Right renal pelvis (tissue), 4 donors: ENCODE measurements around the gene CAMKK1. TPM values are rescaled to one million over a fixed set of nuclear protein-coding genes. Genes with fewer than 3 reads are reported as not detected.
"Not testable (repeated sequence)": the region's sequence is repeated elsewhere in the genome, so short reads cannot be mapped to it uniquely, and the experiment has no call there.

Experiments used
- DNase-seq, 4 donors: peaks; one replicate each; pipeline ENCODE4 v3.0.0-alpha.2; 2013; ENCODE audit warnings: low read depth in 4 of 4, low spot score in 3 of 4, missing footprints in 1 of 4
- polyA plus RNA-seq, 4 donors: library from polyadenylated mRNA; unstranded; fragments of 120-200 nt; gene quantifications; one replicate each; pipeline ENCODE4 v1.2.1, GENCODE V29; 2013; ENCODE audit not compliant: insufficient read length in 4 of 4

CAMKK1 gene
- polyA plus RNA-seq, 4 donors = 3.8 to 4.7 (median 4.1) TPM

DNA sequence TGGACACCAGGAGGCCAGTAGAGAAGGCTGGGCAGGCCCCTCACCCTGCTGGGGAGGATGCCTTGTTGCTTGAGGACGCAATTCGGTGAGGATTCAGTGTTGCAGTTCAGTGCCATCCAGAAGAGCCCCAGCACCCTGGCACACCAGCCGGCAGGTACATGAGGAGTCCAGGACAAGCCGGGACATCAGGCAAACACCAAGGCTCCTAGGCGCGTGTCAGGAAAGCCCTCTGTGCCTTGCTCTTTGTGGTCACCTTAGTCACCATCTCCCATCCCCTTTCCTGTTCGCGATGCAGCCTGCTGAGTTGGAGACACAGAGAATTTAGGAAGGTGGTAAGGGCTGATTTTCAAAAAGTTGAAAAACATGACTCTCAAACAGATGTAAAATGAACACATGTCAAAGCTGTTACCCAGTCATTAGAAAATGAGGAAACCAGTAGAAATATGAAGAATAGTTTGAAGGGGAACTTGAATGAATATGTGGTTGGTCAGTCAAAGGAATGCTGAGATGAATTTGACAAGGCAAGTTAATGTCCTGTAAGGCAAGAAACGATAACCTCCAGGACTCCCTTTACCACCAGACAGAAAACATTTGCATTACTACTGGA is 44.5 kb downstream of the CAMKK1 start:
- DNase-seq = no peak

- DNase-seq = no peak
These were observed 45.6 kb downstream of the CAMKK1 start for GRCh38 chr17:3847165-3847670.

DNA sequence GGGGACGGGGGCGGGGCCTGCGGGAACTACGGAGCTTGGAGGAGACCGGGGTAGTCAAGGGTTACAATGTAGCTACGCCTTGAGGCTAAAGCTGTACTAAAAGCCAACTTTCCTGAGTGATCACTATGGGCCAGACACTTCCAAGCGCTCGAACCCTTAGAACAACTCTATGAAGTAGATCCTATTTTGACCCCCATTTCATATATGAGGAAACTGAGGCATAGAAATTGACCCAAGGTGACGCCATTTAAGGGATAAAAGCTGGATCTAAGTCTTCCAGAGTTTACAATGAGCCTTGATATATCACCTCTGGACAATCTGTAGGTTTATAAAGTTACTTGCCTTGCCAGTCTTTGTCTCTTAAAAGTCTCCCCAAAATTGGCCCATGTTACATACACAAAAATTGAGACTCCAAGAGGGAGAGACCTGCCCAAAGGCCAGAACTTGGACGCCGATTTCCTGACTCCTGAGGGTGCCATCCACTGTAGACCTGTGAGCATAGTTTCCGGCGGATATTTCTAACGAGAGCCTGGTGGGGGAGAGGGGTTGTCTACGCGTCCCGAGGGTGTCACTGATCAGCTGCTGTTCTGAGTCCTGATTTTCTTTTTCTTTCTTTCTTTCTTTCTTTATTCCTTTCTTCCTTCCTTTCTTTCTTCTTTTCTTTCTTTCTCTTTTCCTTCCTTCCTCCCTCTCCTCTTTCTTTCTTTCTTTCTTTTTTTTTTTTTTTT is 46.3 kb downstream of the CAMKK1 start:
- DNase-seq = no peak

GRCh38 chr17:3845621-3846436 is 47.0 kb downstream of the CAMKK1 start, which contains the start of gene NCBP3:
Gene NCBP3 (minus strand): TSS chr17:3846246. CDS start chr17:3846223, 23 bp downstream.
- peak; percentile 86 to 90 (median 89) for DNase-seq

DNA sequence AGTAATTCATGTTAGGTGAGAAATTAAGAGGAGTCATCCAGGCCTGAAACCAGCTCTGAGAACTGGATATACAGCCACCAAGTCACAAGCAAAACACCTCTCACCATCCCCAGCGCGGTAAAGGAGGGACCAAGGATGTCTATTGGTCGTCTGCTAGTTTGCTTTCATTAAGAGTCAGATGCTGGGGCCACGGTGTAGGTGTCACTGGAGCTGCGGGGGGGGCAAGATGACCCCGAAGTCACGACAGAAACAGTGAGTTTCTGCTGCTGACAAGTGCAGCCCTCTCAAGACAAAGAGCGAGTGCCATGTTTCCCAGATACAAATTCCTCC is 47.6 kb downstream of the CAMKK1 start:
- no peak for DNase-seq

DNA sequence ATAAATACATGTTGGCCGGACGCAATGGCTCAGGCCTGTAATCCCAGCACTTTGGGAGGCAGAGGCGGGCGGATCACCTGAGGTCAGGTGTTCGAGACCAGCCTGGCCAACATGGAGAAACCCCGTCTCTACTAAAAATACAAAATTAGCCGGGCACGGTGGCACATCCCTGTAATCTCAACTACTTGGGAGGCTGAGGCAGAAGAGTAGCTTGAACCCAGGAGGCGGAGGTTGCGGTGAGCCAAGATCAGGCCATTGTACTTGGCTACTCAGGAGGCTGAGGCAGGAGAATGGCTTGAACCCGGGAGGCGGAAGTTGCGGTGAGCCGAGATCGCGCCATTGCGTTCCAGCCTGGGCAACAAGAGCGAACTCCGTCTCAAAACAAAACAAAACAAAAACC is 48.3 kb downstream of the CAMKK1 start:
- not testable (repeated sequence) for DNase-seq

GRCh38 chr17:3843935-3844516 is 48.8 kb downstream of the CAMKK1 start:
- DNase-seq = no peak

DNA sequence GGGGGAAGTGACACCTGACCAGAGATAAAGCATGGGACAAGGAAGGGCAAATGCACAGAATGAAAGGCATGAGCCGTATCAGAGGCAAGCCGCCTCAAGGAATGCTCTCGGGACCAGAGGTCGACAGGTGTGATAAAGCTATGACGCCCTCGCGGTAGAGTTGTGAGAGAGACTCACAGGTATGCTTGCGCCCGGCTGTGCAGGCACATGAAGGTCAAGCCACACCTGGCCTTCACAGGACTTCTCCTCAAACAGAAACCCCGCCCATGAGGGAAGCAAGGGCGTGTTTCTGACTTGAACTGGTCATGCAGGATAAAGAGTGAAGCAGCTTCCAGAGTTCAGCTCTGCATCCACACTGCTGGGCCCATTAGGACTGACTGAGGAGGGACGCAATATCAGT is 54.6 kb downstream of the CAMKK1 start:
- DNase-seq = no peak

GRCh38 chr17:3836551-3836950 is 56.3 kb downstream of the CAMKK1 start:
- DNase-seq = no peak

DNA sequence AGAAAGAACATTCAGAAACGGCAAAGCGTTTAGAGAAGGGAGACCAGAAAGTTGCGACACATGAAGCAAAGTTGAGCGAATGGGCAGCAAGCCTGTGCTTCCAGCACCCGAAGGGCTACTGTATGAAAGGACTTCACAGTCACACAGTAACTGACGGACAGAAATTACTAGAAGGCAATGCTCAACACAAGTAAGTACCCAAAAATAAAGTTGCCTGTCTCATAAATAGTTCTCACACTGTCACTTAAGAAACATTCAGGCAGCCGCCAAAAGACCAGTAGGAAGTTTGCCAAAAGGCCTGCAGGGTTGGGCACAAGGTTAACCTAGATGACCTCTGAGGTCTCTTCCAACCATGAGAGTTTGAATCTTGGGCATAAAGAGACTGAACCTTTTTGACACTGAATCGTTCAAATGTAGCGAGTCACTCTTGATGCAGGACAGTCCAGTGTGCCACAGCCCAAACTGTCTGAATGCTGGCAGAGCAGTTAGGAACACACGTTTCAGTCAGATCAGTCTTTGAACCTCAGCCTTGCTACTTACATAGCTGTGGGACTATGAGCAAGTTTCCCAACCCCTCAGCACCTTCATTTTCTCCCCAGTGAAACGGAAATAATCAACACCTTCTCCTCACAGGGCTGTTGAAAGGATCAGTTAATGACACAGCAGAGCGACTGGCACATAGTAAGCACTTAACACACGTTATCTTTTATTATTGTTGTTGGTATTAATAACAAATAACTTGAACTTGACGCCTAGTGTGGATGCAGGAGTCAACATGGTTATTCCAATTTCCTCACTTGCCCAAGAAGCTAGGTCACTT is 57.2 kb downstream of the CAMKK1 start:
- no peak for DNase-seq

- no peak for DNase-seq
These were observed 58.0 kb downstream of the CAMKK1 start for GRCh38 chr17:3834811-3835210.

- DNase-seq = no peak
These were observed 64.0 kb downstream of the CAMKK1 start for GRCh38 chr17:3828852-3829232.

DNA sequence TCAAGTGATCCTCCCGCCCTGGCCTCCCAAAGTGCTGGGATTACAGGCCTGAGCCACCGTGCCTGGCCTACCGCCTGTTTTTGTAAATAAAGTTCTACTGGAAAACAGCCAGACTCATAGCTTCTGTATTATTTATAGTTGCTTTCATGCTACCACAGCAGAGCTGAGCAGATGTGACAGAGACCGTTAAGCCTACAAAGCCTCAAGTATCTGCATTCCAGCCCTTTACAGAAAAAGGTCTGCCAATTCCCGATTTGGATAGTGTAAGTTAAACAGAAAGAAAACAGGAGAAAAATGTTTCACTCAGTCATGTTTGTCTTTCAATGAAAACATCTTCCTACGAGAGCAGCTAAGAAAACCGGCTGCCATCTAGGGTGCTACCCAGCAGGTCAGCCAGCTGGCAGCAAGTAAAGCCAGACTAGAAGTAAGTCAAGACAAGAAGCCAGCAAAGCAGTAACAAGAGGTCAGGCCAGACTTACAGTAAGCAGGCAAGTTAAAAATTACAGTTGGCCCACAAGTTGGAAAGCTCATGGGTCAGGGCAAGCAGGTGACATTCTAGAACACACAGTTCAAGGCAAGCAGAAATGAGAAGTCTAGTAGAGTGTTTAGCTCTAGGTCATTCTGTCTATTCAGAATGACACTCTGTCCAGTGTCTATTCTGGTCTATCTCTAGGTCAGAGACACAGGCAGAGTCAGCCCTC is 64.6 kb downstream of the CAMKK1 start:
- no peak for DNase-seq

- DNase-seq = no peak
These were observed 65.6 kb downstream of the CAMKK1 start for GRCh38 chr17:3827124-3827773.

- DNase-seq = no peak
These were observed 66.7 kb downstream of the CAMKK1 start for GRCh38 chr17:3826191-3826590.

- DNase-seq = no peak
These were observed 71.8 kb downstream of the CAMKK1 start for GRCh38 chr17:3821101-3821500.

DNA sequence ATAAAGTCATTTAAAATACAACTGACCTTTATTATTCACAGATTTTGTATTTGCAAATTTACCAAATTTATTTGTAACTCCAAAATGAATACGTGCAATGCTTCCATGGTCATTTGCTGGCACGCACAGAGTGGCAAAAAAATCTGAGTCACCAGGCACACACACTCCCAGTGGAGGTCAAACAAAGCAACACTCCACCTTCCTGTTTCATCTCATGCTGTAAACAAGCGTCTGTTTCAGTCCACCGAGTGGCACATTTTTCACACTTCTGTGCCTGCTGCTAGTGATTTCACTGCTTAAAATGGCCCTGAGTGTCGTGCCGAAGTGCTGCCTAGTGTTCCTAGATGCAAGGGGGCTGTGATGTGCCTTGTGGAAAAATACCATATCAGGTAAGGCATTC is 74.1 kb downstream of the CAMKK1 start:
- DNase-seq = no peak

DNA sequence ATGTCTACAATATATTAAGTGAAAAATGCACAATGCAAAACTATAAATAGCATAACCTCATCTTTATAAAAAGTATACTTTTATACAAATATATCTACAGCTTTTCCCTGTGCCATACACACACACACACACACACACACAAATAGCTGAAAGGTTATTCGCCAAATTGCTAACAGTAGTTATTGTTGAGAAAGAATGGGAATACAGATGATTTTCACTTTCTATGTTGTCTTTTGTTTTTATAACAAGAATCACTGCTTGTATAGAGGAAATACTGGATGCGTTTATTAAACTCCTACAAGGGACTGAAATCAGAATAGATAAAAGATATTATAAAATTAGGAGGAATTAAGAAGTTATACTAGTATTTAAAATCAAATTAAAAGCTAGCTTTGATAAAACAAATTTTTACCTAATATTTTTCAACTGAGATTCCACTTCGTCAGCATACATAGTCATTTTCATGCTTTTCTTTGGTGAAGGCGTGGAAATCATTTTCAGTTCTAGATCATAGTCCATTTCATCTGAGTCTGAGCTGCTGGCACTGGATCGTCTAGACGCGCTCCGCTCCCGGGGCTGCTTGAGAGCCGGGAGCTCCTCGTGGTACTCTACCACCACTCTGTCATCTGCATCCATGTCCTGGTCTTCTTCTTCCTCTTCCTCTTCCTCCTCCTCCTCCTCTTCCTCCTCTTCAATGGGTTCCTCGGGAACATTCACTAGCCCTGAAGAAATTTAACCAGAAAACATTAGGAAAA is 74.8 kb downstream of the CAMKK1 start:
- DNase-seq = no peak
